ENCODE results near the gene NELFCD. TPM values are rescaled to one million over a fixed set of nuclear protein-coding genes. Genes with fewer than 3 reads are reported as not detected.

The NELFCD gene
- total and polyA plus RNA-seq, 4 donors, result 31.5 to 93.9 (median 42.4) TPM

- Histone ChIP-seq H3K36me3 (ENCODE audit: control insufficient read depth in 4 of 4, insufficient read depth in 4 of 4, low read length in 4 of 4) (peaks cover 17 to 32% (median 18%) of the 10 kb centered on the region in 4 donors), H3K27me3 (ENCODE audit: control insufficient read depth in 3 of 3, insufficient read depth in 3 of 3, low read length in 2 of 3) (no peaks in the 10 kb centered on the region), H3K9me3 (ENCODE audit: control insufficient read depth in 4 of 4, insufficient read depth in 3 of 4, low read length in 3 of 4) (no peaks in the 10 kb centered on the region), H3K27ac (ENCODE audit: low read depth in 1 of 2, low read length in 1 of 2) (no peak overlapping the region), H3K9ac (ENCODE audit: insufficient read depth in 1 of 2, low read length in 2 of 2) (no peak overlapping the region), H3K4me1 (ENCODE audit: control insufficient read depth in 5 of 5, insufficient read depth in 5 of 5, low read length in 5 of 5) (peaks cover 0 to 7% (median 6%) of the 10 kb centered on the region in 5 donors), H3K4me3 (no peak overlapping the region)
- no peak for TF ChIP-seq CTCF (IDR thresholded peaks at IDR 0.05; ENCODE audit: control extremely low read depth, extremely low read depth)
- DNase-seq (no peak), ATAC-seq (ENCODE audit: insufficient read depth, low FRiP score) (no peak)
- 95 to 97% methylated on average over 24 of the region's 24 CpGs for WGBS, 2 donors
These were observed 43.1 kb downstream of the NELFCD start for GRCh38 chr20:59024111-59024530.

DNA sequence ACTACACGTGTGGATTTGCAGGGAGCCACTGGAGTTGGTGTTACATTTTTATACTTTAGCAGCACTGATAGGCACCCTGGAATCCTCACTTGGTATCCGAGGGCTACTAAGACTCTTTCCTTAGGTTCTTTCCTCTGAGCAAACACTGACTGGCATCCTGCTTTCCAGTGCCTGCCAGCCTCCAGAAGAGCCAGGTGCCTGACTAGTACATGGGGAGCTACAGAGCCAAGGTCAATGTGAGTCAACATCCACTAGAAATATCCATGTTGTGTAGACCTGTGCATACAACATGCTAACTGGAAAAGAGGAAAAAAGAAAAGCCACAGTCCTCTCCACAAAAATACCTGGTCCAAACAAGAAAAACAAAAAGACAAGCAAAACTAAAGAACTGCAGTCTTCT, 44.0 kb downstream of the NELFCD start:
- DNase-seq (no peak), ATAC-seq (ENCODE audit: insufficient read depth, low FRiP score) (no peak)
- Histone ChIP-seq H3K4me1 (ENCODE audit: control insufficient read depth in 5 of 5, insufficient read depth in 5 of 5, low read length in 5 of 5) (peaks cover 0 to 10% (median 8%) of the 10 kb centered on the region in 5 donors), H3K9ac (ENCODE audit: insufficient read depth in 1 of 2, low read length in 2 of 2) (no peak overlapping the region), H3K27me3 (ENCODE audit: control insufficient read depth in 3 of 3, insufficient read depth in 3 of 3, low read length in 2 of 3) (no peaks in the 10 kb centered on the region), H3K4me3 (no peak overlapping the region), H3K36me3 (ENCODE audit: control insufficient read depth in 4 of 4, insufficient read depth in 4 of 4, low read length in 4 of 4) (peaks cover 18 to 32% (median 21%) of the 10 kb centered on the region in 4 donors), H3K9me3 (ENCODE audit: control insufficient read depth in 4 of 4, insufficient read depth in 3 of 4, low read length in 3 of 4) (no peaks in the 10 kb centered on the region), H3K27ac (ENCODE audit: low read depth in 1 of 2, low read length in 1 of 2) (no peak overlapping the region)
- no peak for TF ChIP-seq CTCF (IDR thresholded peaks at IDR 0.05; ENCODE audit: control extremely low read depth, extremely low read depth)
- 78 to 85% methylated on average over 2 of the region's 2 CpGs for WGBS, 2 donors

- no peak for TF ChIP-seq CTCF (IDR thresholded peaks at IDR 0.05; ENCODE audit: control extremely low read depth, extremely low read depth)
- H3K27me3 ChIP-seq (ENCODE audit: control insufficient read depth in 3 of 3, insufficient read depth in 3 of 3, low read length in 2 of 3), result no peaks in the 10 kb centered on the region
- ATAC-seq (ENCODE audit: insufficient read depth, low FRiP score) (no peak), DNase-seq (no peak)
- 92 to 94% methylated on average over 4 of the region's 4 CpGs for WGBS, 2 donors
- peaks cover 18 to 32% (median 21%) of the 10 kb centered on the region in 4 donors for H3K36me3 ChIP-seq (ENCODE audit: control insufficient read depth in 4 of 4, insufficient read depth in 4 of 4, low read length in 4 of 4)
- no peak overlapping the region for H3K27ac ChIP-seq (ENCODE audit: low read depth in 1 of 2, low read length in 1 of 2)
- H3K4me3 ChIP-seq, result no peak overlapping the region
- H3K9me3 ChIP-seq (ENCODE audit: control insufficient read depth in 4 of 4, insufficient read depth in 3 of 4, low read length in 3 of 4), result no peaks in the 10 kb centered on the region
- peaks cover 0 to 10% (median 8%) of the 10 kb centered on the region in 5 donors for H3K4me1 ChIP-seq (ENCODE audit: control insufficient read depth in 5 of 5, insufficient read depth in 5 of 5, low read length in 5 of 5)
- no peak overlapping the region for H3K9ac ChIP-seq (ENCODE audit: insufficient read depth in 1 of 2, low read length in 2 of 2)
These were observed 44.5 kb downstream of the NELFCD start for GRCh38 chr20:59025511-59025910.

Data from lung (tissue), 12 donors.